Measurements from ENCODE around the gene OPTN. TPM values are rescaled to one million over a fixed set of nuclear protein-coding genes. Genes with fewer than 3 reads are reported as not detected.
A peak's percentile ranks its signal among the peaks of the same experiment; 100 is the strongest.

The OPTN gene
- total and polyA plus RNA-seq, 2 experiments from 2014 or later, result 12.4 to 16.8 TPM

- H3K27me3 ChIP-seq, result no peaks in the 10 kb centered on the region
- H3K4me1 ChIP-seq (ENCODE audit: low read depth), result no peaks in the 10 kb centered on the region
- TF ChIP-seq CTCF (IDR thresholded peaks at IDR 0.05; ENCODE audit: low read depth, low read length), result no peak
- H3K27ac ChIP-seq, result no peak overlapping the region
- no peak for DNase-seq (ENCODE audit: low read depth in 1 of 2, low spot score in 1 of 2)
- H3K4me3 ChIP-seq, result no peak overlapping the region
- no peaks in the 10 kb centered on the region for H3K36me3 ChIP-seq
- H3K9me3 ChIP-seq (ENCODE audit: low read depth), result no peaks in the 10 kb centered on the region
These were observed 5.2 kb downstream of the OPTN start for GRCh38 chr10:13105184-13105583.

DNA sequence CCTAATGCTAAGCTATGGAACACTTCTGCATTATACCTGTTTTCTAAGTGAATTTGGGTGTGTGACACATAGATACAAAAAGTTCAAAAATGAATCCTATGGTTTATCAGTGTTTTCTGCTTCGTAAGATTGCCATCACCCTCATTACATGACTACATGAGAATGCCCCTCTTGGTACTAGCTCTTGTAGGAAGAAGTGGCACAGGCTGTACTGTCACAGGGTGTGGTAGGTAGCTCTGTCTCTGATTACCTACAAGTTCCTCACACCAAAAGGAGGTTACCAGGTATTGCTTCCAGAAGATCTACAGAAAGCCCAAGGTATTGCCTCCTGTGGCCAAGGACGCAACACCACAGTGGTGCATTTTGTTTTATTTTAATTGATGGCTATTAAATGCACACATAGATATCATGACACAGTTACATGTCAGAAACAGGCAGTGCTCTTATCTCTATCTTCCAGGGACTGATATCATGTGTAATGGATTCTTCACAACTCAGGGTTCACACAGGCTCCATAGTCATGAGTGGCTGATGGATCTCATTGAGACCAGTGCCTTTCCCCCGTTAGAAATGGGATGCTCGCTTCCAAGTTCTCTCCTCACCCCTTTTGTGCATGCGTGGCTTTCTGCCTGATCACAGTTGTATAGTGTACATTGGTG lies 6.6 kb downstream of the OPTN start:
- Histone ChIP-seq H3K4me1 (ENCODE audit: low read depth) (no peaks in the 10 kb centered on the region), H3K36me3 (no peaks in the 10 kb centered on the region), H3K27me3 (no peaks in the 10 kb centered on the region), H3K27ac (no peak overlapping the region), H3K4me3 (no peak overlapping the region), H3K9me3 (ENCODE audit: low read depth) (no peaks in the 10 kb centered on the region)
- no peak for DNase-seq (ENCODE audit: low read depth in 1 of 2, low spot score in 1 of 2)
- TF ChIP-seq CTCF (IDR thresholded peaks at IDR 0.05; ENCODE audit: low read depth, low read length), result no peak

- H3K4me3 ChIP-seq, result no peak overlapping the region
- H3K27ac ChIP-seq, result no peak overlapping the region
- peaks cover 5% of the 10 kb centered on the region for H3K4me1 ChIP-seq (ENCODE audit: low read depth)
- no peak for DNase-seq (ENCODE audit: low read depth in 1 of 2, low spot score in 1 of 2)
- no peaks in the 10 kb centered on the region for H3K36me3 ChIP-seq
- TF ChIP-seq CTCF (IDR thresholded peaks at IDR 0.05; ENCODE audit: low read depth, low read length), result no peak
- H3K27me3 ChIP-seq, result no peaks in the 10 kb centered on the region
- no peaks in the 10 kb centered on the region for H3K9me3 ChIP-seq (ENCODE audit: low read depth)
These were observed 10.9 kb downstream of the OPTN start for GRCh38 chr10:13110908-13111307.

DNA sequence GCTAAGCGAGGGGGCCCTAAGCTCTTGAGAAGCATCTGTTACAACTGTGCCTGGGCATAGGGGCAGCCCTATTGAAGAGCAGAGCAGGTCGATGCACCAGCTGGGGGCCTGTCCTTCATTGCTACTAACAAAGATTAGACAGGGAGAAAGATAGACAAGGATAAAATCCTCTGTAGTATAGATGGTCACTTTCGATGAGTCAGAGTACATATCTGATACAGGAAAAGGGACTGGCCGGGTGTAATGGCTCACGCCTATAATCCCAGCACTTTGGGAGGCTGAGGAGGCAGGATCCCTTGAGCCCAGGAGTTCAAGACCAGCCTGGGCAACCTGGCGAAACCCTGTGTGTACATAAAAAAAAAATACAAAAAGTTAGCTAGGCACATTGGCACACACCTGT lies 13.6 kb downstream of the OPTN start:
- no peak for TF ChIP-seq CTCF (IDR thresholded peaks at IDR 0.05; ENCODE audit: low read depth, low read length)
- H3K27ac ChIP-seq, result no peak overlapping the region
- H3K36me3 ChIP-seq, result no peaks in the 10 kb centered on the region

DNA sequence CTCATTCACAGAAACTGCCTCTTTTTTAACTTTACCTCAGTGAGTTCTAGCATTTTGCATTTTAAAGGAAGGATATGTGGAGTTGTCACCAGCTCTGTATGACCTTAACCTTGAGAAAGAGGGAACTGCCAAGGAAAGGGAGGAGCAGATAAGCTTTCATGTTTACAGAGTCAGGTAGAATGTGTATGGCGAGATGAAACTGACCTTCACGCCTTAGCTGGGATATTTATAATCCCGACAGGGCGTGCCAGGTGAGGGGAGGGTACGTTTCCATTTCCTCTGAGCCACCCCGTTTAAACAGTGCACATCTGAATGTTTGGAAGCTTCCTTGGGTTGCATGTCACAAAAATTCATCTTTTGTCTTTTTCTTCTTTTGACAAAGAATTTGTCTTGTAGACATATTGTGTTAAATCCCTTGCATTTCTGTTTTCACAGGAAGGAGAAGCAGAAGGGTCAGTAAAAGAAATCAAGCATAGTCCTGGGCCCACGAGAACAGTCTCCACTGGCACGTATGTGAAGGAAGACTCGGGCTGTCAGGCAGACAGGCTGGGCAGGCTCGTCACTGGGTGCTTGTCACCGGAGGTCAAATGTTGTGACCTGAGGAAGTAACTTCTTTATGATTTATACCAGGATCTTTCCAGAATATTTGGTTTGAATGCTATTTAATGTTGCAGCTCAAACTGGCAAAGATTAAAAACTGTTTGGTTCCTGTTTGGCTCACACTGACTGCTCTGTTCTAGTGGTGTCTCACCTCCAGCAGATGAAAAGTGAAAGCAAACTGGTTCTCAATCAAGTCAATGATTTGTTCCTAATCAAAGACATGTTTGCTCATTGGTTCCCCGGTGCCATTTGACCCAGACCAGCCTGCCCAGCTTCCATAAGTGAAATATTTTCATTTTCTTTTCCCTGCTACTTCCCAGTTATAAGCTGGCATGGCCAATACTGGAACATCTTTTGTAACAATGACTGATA lies 16.2 kb downstream of the OPTN start:
- H3K36me3 ChIP-seq, result no peaks in the 10 kb centered on the region
- no peaks in the 10 kb centered on the region for H3K9me3 ChIP-seq (ENCODE audit: low read depth)
- no peak overlapping the region for H3K4me3 ChIP-seq
- no peaks in the 10 kb centered on the region for H3K27me3 ChIP-seq
- no peak for DNase-seq (ENCODE audit: low read depth in 1 of 2, low spot score in 1 of 2)
- H3K4me1 ChIP-seq (ENCODE audit: low read depth), result peaks cover 24% of the 10 kb centered on the region
- peak overlapping the region; percentile 73 for H3K27ac ChIP-seq
- TF ChIP-seq CTCF (IDR thresholded peaks at IDR 0.05; ENCODE audit: low read depth, low read length), result no peak

More for the DNA sequence above, 13.6 kb downstream of the OPTN start:
- no peaks in the 10 kb centered on the region for H3K9me3 ChIP-seq (ENCODE audit: low read depth)
- DNase-seq (ENCODE audit: low read depth in 1 of 2, low spot score in 1 of 2), result no peak
- H3K4me1 ChIP-seq (ENCODE audit: low read depth), result peaks cover 17% of the 10 kb centered on the region
- no peak overlapping the region for H3K4me3 ChIP-seq
- H3K27me3 ChIP-seq, result no peaks in the 10 kb centered on the region

Measured in cardiac muscle cell (in vitro differentiated cells and primary cell).